GM21526 (cell line): Measurements from ENCODE around the gene MTRR.
"Not testable (repeated sequence)": the region's sequence is repeated elsewhere in the genome, so short reads cannot be mapped to it uniquely, and the experiment has no call there.

ENCODE experiments used
- ATAC-seq: cut with Tn5 transposase; IDR thresholded peaks from one replicate; pipeline ENCODE4 v1.9.1; 2021; ENCODE audit warnings: moderate library complexity; ENCODE audit not compliant: unreplicated experiment, low FRiP score

Gene MTRR

DNA sequence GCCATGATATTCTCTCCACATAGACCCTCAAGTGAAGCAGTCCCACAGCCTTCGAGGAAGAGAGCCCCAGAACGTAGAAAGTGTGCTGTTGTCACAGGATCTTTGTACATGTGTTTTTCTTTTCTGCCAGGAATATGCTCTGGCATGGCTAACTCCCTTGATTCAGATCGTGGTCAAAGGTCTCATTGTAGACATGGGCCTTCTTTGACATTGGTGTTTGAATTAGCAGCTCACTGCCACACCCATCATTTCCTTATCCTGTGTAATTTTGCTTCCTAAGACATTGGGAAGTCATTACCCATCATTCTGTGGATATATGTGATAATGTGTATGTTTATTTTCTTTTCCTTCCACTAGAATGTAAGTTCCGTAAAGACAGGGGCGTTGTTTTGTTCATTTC is 25.5 kb downstream of the MTRR start:
- no peak for ATAC-seq

- peak; percentile 96 for ATAC-seq
Measured at GRCh38 chr5:7894860-7895259, 25.9 kb downstream of the MTRR start.

DNA sequence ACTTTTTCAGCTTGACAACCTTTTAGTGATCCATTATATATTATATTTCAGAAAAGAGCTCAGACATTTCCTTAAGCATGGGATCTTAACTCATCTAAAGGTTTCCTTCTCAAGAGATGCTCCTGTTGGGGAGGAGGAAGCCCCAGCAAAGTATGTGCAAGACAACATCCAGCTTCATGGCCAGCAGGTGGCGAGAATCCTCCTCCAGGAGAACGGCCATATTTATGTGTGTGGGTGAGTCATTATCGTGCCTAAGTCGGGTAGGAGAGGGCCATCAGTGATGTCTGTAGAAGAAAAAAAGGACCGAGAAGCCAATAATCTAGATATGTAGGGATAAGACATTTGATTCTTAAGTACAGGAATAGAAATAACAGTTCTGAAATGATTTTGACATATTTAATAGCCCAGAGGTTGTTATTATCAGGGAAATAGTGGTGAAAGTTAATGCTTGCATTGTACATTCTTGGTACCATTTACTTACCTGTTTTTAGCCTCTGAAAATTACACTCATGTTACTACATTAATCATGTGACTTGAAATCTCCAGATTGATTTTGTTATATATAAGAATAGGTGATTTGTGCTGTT is 28.2 kb downstream of the MTRR start:
- no peak for ATAC-seq

DNA sequence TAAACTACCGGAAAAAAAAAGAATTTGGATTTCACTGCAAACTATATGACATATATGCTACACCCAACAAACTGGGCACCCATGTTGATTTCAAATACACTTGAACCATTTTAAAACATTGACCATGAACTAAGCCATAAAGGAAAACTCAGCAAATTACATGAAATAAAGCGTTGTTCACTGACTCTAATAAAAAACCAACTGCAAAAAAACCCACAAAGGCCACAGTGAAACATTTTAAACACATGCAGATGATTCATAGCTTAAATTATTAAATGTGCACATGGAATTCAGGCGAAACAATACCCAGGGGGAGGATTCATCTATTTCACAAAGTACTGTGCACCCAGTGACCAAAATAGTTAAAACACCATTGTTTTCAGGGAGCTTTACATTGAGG is 33.3 kb downstream of the MTRR start:
- ATAC-seq = no peak

GRCh38 chr5:7902666-7903625 is 34.0 kb downstream of the MTRR start:
- ATAC-seq = no peak

DNA sequence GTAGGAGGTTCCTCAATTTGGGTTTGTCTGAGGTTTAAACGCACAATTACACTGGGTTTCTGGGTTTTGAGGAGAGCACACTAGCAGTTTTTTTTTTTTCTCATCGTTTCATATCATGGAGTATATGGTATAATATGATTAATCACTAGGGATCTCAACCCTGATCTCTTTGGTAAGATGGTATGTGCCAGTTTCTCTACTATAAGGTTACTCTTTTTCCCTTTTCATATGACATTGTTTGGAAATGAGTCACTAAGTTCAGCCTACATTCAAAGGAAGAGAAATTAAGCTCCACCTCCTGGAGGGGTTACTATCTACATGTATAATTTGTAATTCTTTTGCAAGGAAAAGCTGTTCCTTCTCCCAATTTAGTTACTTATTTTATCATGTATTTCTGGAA is 35.2 kb downstream of the MTRR start:
- no peak for ATAC-seq

- ATAC-seq = no peak
Measured at GRCh38 chr5:7907612-7908011, 38.7 kb downstream of the MTRR start.

GRCh38 chr5:7908317-7908716 is 39.4 kb downstream of the MTRR start:
- ATAC-seq = no peak

DNA sequence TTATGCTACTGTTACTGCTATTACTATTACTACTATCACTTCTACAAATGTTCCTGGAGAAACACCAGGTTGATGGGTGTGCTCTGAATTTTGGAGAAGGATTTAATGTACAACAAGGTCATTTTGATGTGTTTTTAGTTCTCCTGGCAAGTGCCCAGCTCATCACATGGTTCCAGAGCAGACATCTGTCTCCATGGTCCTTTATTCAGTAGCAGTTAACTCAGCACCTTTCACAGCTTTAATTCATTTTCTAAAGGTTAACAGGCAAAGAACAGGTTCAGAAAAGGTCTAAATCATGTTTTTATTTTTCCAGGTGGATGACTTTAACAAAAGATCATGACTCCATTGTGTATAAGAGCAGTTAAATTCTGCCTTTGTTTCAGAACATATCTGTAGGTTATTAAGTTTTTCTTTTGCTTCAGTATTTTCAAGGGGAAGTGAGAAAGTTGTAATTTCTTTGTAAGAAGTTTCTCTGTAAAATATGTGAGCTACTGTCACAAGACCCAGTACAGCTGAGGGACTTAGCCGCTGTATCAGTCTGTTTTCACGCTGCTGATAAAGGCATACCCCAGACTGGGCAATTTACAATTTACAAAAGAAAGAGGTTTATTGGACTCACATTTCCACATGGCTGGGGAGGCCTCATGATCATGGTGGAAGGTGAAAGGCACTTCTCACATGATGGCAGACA is 41.9 kb downstream of the MTRR start:
- ATAC-seq = peak; percentile 69

DNA sequence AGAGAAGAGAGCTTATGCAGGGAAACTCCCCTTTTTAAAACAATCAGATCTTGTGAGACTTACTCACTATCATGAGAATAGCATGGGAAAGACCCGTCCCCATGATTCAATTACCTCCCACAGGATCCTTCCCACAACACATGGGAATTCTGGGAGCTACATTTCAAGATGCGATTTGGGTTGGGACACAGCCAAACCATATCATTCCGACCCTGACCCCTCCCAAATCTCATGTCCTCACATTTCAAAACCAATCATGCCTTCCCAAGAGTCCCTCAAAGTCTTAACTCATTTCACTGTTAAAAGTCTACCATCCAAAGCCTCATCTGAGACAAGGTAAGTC is 42.5 kb downstream of the MTRR start:
- ATAC-seq = not testable (repeated sequence)

GRCh38 chr5:7916171-7916804 is 47.3 kb downstream of the MTRR start:
- ATAC-seq = no peak

DNA sequence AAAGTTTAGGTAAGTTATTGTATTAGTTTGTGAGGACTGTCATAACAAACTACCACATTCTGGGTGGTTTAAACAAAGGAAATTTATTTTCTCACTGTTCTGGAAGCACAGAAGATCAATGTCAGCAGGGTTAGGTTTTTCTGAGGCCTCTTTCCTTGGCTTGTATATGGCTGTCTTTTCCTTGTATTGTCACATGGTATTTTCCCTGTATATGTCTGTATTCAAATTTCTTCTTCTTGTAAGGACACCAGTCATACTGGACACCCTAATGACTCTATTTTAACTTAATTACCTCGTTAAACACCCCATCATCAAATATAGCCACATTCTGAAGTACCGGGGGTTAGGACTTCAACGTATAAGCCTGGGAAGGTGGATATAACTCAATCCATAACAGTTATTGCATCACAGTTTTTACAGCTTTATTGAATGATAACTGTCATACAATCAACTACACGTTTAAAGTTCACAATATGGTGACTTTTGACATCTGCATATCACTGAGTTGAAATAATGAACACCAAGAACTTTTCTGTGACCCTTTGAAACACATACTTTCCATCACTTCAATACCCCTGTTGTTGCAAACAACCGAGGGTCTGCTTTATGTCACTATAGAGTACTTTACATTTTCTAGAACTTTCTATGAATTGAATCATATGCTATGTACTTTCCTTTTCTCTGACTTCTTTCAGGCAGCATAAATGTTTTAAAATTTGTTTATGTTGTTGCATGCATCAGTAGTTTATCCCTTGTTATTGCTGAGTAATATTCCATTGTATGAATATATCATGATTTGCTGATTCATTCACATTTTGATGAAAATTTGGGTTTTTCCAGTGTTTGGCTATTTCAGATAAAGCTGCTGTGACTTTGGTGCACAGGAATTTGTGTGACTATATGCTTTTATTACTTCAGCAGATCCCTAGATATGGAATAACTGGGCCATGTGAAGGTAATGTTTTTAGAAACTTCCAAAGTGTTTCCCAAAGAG is 48.5 kb downstream of the MTRR start:
- ATAC-seq = no peak

GRCh38 chr5:7925961-7926695 is 57.2 kb downstream of the MTRR start:
- no peak for ATAC-seq

DNA sequence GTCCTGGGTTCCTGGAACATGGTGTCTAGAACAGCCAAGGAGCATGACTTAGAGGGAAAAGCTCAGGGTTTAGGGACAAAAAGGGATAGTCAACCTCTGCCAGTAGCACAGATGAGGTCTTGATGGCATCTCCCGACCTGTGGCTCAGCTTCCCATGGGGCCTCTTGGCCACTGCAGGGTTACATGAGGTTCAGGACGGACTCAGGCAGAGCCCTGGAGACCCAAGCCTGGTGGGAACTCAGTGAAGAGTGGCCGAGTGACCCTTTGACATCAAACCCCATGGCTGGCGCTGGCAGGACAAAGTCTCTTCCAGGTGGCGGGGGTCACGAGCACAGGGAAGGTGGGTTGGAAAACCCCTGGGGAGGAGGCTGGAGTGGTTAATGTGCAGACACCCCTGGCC is 57.8 kb downstream of the MTRR start:
- ATAC-seq = no peak

DNA sequence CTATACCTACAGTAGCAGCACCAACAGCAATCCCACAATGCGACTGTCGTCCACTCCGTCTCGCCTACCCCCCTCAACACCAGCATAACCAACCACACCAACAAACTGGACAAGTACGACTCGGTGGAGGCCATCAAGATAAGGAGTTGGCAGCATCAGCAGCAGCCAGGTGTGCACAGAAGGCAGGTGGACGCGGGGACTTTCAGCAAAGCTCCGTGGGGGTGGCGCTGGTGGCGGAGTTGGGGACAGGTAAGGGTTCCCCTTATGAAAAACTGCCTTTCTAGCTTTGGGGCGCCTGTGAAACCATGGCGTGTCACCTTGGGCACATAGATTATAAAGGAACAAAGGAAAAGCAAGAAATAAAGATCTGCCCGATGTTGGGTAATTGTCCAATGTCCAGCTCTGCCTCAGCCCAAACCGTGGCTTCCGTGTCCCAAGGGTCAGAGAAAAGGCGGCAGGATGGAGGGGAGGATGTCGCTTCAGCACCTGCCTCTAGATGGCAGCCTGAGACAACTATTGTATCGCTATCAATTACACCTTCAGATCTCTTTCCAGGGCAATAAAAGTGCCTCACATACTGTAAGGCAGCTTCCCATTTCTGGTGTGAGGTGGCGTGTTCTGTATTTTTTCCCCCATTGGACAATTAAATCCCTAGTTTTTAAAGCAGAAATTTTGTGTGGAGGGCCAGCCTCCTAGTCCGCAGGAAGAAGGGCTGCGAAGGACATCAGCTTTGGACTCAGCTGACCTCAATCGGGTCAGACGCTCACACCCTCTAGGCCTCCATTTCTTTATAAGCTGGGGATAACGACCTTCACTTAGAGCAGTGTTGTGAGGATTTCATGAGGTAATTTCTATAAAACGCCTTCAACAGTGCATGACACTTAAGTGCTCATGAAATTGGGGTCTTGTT is 58.8 kb downstream of the MTRR start:
- peak; percentile 82 for ATAC-seq

DNA sequence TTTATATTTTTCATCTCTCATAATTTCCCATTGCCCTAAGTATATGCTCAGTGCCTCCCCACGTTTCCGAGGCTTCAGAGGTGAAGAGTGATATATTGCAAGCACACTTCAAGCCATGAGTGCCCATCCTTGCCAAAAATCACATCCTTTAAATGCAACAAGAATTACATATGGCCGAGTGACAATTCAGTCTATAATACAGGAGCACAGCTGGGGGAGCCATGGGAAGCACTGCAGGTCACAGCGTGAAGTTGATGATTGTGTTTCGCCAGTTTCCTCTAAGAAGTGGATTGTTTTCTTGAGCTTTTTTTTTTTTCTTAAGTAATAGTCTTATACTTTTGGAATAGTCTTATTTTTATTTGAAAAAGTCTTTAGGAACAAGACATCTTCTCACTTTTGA is 61.1 kb downstream of the MTRR start:
- no peak for ATAC-seq

GRCh38 chr5:7941692-7942091 is 72.7 kb downstream of the MTRR start:
- no peak for ATAC-seq

- ATAC-seq = no peak
Measured at GRCh38 chr5:7947301-7947700, 78.4 kb downstream of the MTRR start.
